HG02938 (cell line): ENCODE measurements around the gene GPR149.

Experiments
- ATAC-seq: cut with Tn5 transposase; IDR thresholded peaks from one replicate; pipeline ENCODE4 v1.9.1; 2021; ENCODE audit warnings: mild to moderate bottlenecking, moderate library complexity; ENCODE audit not compliant: unreplicated experiment

GPR149 gene

GRCh38 chr3:154345422-154346122, 84.4 kb downstream of the GPR149 start:
- ATAC-seq: no peak

- no peak for ATAC-seq
These were observed 91.4 kb downstream of the GPR149 start for GRCh38 chr3:154338570-154338969.

GRCh38 chr3:154338008-154338407, 92.0 kb downstream of the GPR149 start:
- no peak for ATAC-seq

- peak; percentile 50 for ATAC-seq
These were observed 95.0 kb downstream of the GPR149 start for GRCh38 chr3:154334973-154335420.

GRCh38 chr3:154327871-154328270, 102.1 kb downstream of the GPR149 start:
- no peak for ATAC-seq

GRCh38 chr3:154324919-154325318, 105.1 kb downstream of the GPR149 start:
- no peak for ATAC-seq

GRCh38 chr3:154323891-154324738, 105.9 kb downstream of the GPR149 start, which contains the start of gene DHX36:
Gene DHX36, minus strand, starts transcription at chr3:154324487. Its CDS starts 71 bp downstream, at chr3:154324416.
- peak; percentile 92 for ATAC-seq

GRCh38 chr3:154316974-154317767, 112.8 kb downstream of the GPR149 start:
- ATAC-seq: no peak

GRCh38 chr3:154314152-154314551, 115.8 kb downstream of the GPR149 start:
- ATAC-seq: no peak

GRCh38 chr3:154310840-154311239, 119.2 kb downstream of the GPR149 start:
- ATAC-seq: no peak

GRCh38 chr3:154307363-154307762, 122.6 kb downstream of the GPR149 start:
- ATAC-seq: no peak

- peak; percentile 63 for ATAC-seq
These were observed 125.1 kb downstream of the GPR149 start for GRCh38 chr3:154304936-154305335.

GRCh38 chr3:154304116-154304786, 125.7 kb downstream of the GPR149 start:
- ATAC-seq: peak; percentile 60

- no peak for ATAC-seq
These were observed 128.4 kb downstream of the GPR149 start for GRCh38 chr3:154301561-154301960.

- ATAC-seq: no peak
These were observed 136.0 kb downstream of the GPR149 start for GRCh38 chr3:154294016-154294415.

- no peak for ATAC-seq
These were observed 139.8 kb downstream of the GPR149 start for GRCh38 chr3:154290187-154290586.
